GM12878 (cell line): Measurements from ENCODE around the gene SLC39A1.

ENCODE experiments used
- EP300 ChIP-seq, 2 experiments: fragments of 150-350 bp in 1 of 2; IDR thresholded peaks; 2 replicates each; pipeline ENCODE4 v1.6.1; 2011 to 2012; ENCODE audit warnings: low read depth in 2 of 2, low read length in 2 of 2, borderline replicate concordance in 1 of 2, improper control_type of control experiment in 1 of 2, inconsistent platforms in 1 of 2; ENCODE audit not compliant: control insufficient read depth in 1 of 2
- MAX ChIP-seq: IDR thresholded peaks from 2 replicates; pipeline ENCODE4 v1.6.1; 2012; ENCODE audit warnings: low read depth, low read length, improper control_type of control experiment
- MTA2 ChIP-seq: fragments of 450-650 bp; IDR thresholded peaks from 2 replicates; pipeline ENCODE4 v1.6.1; 2016; ENCODE audit warnings: low read depth, mild to moderate bottlenecking, moderate library complexity
- RCOR1 ChIP-seq: conservative IDR thresholded peaks from 2 replicates; pipeline ENCODE4 v1.6.1; 2012; ENCODE audit warnings: low read depth, low read length, improper control_type of control experiment
- SP1 ChIP-seq: IDR thresholded peaks from one replicate; pipeline ENCODE4 v1.6.1; 2011; ENCODE audit warnings: low read depth, low read length
- TARDBP ChIP-seq: IDR thresholded peaks from 2 replicates; pipeline ENCODE4 v1.6.1; 2016; ENCODE audit warnings: borderline replicate concordance

- TF ChIP-seq MAX (no peak), RCOR1 (no peak), TARDBP (no peak), MTA2 (no peak), EP300 (IDR thresholded peaks at IDR 0.05; ENCODE audit: borderline replicate concordance in 1 of 2, control insufficient read depth in 1 of 2, low read depth in 2 of 2, low read length in 2 of 2) (no peak), SP1 (no peak)
Measured at GRCh38 chr1:153936011-153936802, 27.1 kb downstream of the SLC39A1 start.
